Melanocyte of skin (primary cell): ENCODE data around the gene BCAP31. TPM values are rescaled to one million over a fixed set of nuclear protein-coding genes. Genes with fewer than 3 reads are reported as not detected.

ENCODE experiments used
- small RNA-seq, 2 donors: library from RNA; depleted of rRNA; stranded (forward); fragments of <200 nt; gene quantifications; one replicate each; pipeline ENCODE3, GENCODE V24; 2012
- total RNA-seq, 2 donors: library from RNA; depleted of rRNA; stranded (reverse); fragments of >200 nt; gene quantifications; 2 replicates each; pipeline ENCODE4 v1.2.3, GENCODE V29; 2012

Gene BCAP31
- total RNA-seq = 100 to 1,000 TPM; 150 to 223 TPM

GRCh38 chrX:153724252-153725038, at the start of gene BCAP31, which contains the start of gene ABCD1:
BCAP31 (minus strand) TSS chrX:153724387; CDS start chrX:153723244, 1,143 bp downstream.
ABCD1 (plus strand) TSS chrX:153724856; CDS start chrX:153725267, 411 bp downstream.

DNA sequence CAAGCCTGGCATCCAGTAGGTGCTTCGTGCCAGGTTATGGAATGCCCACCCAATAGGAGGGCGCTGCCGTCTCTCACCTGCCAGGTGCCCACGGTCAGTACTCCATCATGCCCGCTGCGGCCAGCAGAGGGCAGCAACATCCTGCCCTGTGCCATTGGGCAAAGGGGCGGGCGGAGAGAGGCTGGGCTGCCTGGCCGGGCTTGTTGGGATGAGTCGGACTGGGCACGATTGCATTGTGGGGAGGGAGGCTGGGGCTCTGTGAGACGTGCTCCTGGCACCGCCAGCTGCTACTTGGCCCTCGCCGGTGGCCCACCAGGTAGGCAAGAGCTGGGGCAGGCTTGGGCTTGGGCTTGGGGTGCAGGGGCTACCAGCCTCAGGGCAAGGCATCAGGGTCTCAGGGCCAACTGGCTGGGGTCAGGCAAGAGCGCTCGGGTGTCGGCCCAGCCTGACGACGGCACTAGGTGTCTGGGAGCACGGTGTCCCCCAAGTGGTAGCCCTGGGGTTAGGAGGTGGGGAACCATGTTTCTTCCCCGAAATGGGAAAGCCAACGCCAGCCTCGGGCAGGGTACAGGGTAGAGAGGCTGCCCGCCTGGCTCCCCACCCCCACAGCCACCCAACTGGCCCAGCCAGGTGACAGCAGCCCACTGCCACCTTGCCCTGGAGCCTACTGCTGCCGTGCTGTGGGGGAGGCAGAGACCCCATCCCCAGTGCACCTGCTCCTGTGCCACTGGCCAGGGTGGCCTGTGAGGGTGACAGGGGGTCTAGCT, 40.0 kb upstream of the BCAP31 start, which contains the start of gene PLXNB3:
TSS of gene PLXNB3 (plus strand) at position 261 of the 767 bp plus-strand sequence. CDS start 1,287 bp downstream, outside the sequence.

GRCh38 chrX:153687121-153688039, 36.8 kb downstream of the BCAP31 start, which contains the start of gene SLC6A8:
SLC6A8 (plus strand) TSS chrX:153687926; CDS start chrX:153688575, 649 bp downstream.

GRCh38 chrX:153673428-153674218, 50.6 kb downstream of the BCAP31 start, which contains the start of gene PNCK:
PNCK (minus strand) TSS chrX:153673813; CDS start chrX:153673076, 737 bp downstream.

Small RNA genes within 50 kb of the gene (small RNA-seq; reads per million reads assigned to genes)
- 0 reads per million in 2 donors for gene RN7SL687P

Other genes starting within 250 kb of the BCAP31 start
- gene BGN, start 229.4 kb downstream of the BCAP31 start, total RNA-seq = not detected
- not detected for gene ATP2B3, start 206.7 kb downstream of the BCAP31 start, total RNA-seq
- gene CCNQ, start 125.2 kb downstream of the BCAP31 start, total RNA-seq = 10 to 100 TPM; 36.5 to 41.3 TPM
- gene DUSP9, start 77.2 kb downstream of the BCAP31 start, total RNA-seq = 1 to 10 TPM; 2.3 to 4.1 TPM
- gene PNCK, start 50.6 kb downstream of the BCAP31 start, total RNA-seq = 1 to 10 TPM in 1 of 2 donors, under 1 TPM in 1; 0.33 to 1.4 TPM
- 10 to 100 TPM; 46.0 to 58.8 TPM for gene SLC6A8, start 36.5 kb downstream of the BCAP31 start, total RNA-seq
- 100 to 1,000 TPM in 1 of 2 donors, 10 to 100 TPM in 1; 88.4 to 114 TPM for gene ABCD1, start 469 bp upstream of the BCAP31 start, total RNA-seq
- 1 to 10 TPM; 8.7 to 9.6 TPM for gene PLXNB3, start 39.9 kb upstream of the BCAP31 start, total RNA-seq
- under 1 TPM; under 0.01 to 0.33 TPM for gene SRPK3, start 56.7 kb upstream of the BCAP31 start, total RNA-seq
- 10 to 100 TPM; 49.3 to 54.7 TPM for gene IDH3G, start 70.0 kb upstream of the BCAP31 start, total RNA-seq
- 100 to 1,000 TPM in 1 of 2 donors, 10 to 100 TPM in 1; 93.6 to 110 TPM for gene SSR4, start 70.3 kb upstream of the BCAP31 start, total RNA-seq
- 1 to 10 TPM in 1 of 2 donors, under 1 TPM in 1; 1.00 to 1.7 TPM for gene PDZD4, start 106.2 kb upstream of the BCAP31 start, total RNA-seq
- gene L1CAM, start 161.8 kb upstream of the BCAP31 start, total RNA-seq = 100 to 1,000 TPM; 127 to 207 TPM
- under 1 TPM in 1 of 2 donors, not detected in 1; 0.33 TPM for gene AVPR2, start 180.3 kb upstream of the BCAP31 start, total RNA-seq
- gene ARHGAP4, start 201.9 kb upstream of the BCAP31 start, total RNA-seq = 1 to 10 TPM; 2.3 to 3.8 TPM
- 10 to 100 TPM; 66.4 to 89.6 TPM for gene NAA10, start 210.7 kb upstream of the BCAP31 start, total RNA-seq
- gene RENBP, start 220.3 kb upstream of the BCAP31 start, total RNA-seq = 10 to 100 TPM; 61.3 to 75.0 TPM
- gene HCFC1, start 247.4 kb upstream of the BCAP31 start, total RNA-seq = 10 to 100 TPM; 32.0 to 37.6 TPM
- 1 to 10 TPM; 6.0 to 9.3 TPM for gene TMEM187, start 248.4 kb upstream of the BCAP31 start, total RNA-seq